GM18951 (cell line): ENCODE measurements around the gene GMFB.
A peak's percentile ranks its signal among the peaks of the same experiment; 100 is the strongest.
"Not testable (repeated sequence)": the region's sequence is repeated elsewhere in the genome, so short reads cannot be mapped to it uniquely, and the experiment has no call there.

Experiments
- POLR2A ChIP-seq: IDR thresholded peaks from 4 replicates; pipeline ENCODE4 v1.6.1; 2011; ENCODE audit warnings: mild to moderate bottlenecking; ENCODE audit not compliant: insufficient read length, insufficient read depth; ENCODE audit errors: extremely low read depth
- in situ Hi-C: fragments of 300-500 bp; cut with MboI; formaldehyde crosslinking; loops from one replicate; pipeline ENCODE4 v1.12.0; 2022; ENCODE audit warnings: low sequenced_read_pairs, mixed read lengths, inconsistent platforms; ENCODE audit not compliant: unreplicated experiment

GMFB gene

DNA sequence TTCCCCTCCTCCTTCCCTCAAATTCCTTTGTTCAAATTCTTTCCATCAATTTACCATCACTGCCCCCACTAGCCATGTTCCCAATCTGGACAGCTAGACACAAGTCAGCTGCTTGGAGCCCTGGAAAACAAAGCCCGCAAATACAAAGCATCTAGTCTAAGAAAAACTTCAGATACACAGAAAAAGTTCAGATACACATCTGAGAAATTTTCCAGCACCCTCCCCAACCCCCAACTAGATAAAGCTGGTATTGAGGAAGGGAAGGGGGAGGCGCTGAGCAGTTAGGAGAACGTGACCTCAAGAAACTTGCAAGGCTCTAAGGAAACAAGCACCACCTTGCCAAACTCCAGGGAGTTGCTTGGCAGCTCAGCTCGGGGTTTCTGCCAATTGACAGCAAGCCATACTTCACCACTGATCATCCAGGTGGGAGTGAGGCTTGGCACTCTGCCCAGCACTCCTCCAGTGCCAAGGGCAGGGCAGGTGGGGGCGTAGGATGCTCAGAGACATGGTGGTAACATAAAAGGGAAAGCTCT lies 42.6 kb downstream of the GMFB start:
- in situ Hi-C loops = no loop called here
- TF ChIP-seq POLR2A = no peak

DNA sequence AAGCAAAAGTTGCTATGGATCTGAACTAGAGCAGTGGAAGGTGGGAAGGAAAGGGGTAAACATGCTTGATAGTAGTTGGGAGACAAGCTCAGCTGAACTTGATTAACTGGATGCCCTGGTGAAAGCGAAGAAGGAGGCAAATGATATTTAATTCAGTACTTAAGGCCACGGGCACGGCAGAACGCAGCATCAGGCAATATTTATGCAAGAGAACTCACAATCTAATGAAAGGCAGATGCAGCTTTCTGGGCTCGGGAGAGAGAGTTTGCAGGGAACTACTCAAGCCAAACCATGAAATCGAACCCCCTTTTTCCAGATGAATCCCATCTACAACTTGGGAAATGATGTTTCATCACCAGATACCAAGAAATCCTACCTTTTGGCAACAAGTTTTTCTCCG lies 44.1 kb downstream of the GMFB start:
- TF ChIP-seq POLR2A = no peak
- in situ Hi-C loops = no loop called here

GRCh38 chr14:54443981-54444380 lies 44.8 kb downstream of the GMFB start:
- in situ Hi-C loops = no loop called here
- no peak for TF ChIP-seq POLR2A

GRCh38 chr14:54442961-54443360 lies 45.8 kb downstream of the GMFB start:
- in situ Hi-C loops = not testable (repeated sequence)

DNA sequence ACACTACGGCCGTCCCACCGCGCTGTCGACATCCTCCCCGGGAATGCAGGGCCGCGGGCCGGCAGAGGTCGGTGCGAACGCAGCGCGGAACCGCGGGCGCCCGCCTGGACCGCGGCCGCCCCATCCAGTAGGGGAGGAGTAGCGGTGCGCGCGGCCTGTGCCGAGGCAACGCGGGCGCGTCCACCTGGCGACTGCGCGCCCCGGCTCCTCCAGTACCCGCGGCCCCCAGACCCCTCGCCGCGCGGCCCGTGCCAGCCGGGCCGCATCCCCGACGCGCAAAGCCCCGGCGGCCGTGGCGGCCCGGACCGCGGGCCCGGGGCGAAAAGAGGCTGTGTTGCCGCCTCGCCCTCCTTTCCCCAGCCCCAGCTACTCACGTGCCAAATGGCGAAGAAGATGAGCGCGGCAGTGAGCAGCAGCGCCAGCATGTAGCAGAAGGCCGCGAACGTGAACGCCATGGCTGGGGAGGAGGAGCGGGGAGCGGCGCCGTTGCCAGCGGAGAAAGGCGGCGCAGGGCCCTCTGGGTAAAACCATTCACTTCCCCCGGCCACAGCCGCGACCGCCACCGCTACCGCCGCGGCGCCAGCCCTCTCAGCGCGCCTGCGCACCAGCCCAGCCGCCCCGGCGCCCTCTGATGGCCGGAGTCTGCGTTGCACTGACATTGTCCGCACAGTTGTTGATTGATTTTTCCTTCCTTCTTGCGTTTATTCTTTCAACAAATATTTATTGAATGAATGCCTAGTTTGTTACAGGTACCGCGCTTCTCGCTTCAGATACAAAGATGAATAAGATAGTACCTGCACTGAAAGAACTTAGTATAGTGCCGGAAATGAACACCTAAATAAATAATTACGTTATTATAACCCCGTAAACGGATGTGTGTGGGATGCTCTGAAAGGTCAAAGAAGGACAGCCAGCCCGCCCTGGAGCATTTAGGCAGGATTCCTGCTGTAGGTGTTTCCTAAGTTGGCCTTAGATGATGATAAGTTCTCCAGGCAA lies 47.6 kb downstream of the GMFB start, which contains the start of gene CNIH1:
Gene CNIH1, minus strand, starts transcription at position 502 of the 996 bp plus-strand sequence. Its CDS starts 47 bp downstream, at position 455.
- in situ Hi-C loops = no loop called here
- peak; percentile 87 for TF ChIP-seq POLR2A

GRCh38 chr14:54440476-54440872 lies 48.3 kb downstream of the GMFB start:
- in situ Hi-C loops = no loop called here
- TF ChIP-seq POLR2A = no peak

GRCh38 chr14:54440037-54440436 lies 48.7 kb downstream of the GMFB start:
- no peak for TF ChIP-seq POLR2A
- in situ Hi-C loops = no loop called here

- TF ChIP-seq POLR2A = no peak
- in situ Hi-C loops = no loop called here
Measured at GRCh38 chr14:54438703-54439102, 50.1 kb downstream of the GMFB start.

GRCh38 chr14:54437954-54438353 lies 50.8 kb downstream of the GMFB start:
- in situ Hi-C loops = not testable (repeated sequence)

DNA sequence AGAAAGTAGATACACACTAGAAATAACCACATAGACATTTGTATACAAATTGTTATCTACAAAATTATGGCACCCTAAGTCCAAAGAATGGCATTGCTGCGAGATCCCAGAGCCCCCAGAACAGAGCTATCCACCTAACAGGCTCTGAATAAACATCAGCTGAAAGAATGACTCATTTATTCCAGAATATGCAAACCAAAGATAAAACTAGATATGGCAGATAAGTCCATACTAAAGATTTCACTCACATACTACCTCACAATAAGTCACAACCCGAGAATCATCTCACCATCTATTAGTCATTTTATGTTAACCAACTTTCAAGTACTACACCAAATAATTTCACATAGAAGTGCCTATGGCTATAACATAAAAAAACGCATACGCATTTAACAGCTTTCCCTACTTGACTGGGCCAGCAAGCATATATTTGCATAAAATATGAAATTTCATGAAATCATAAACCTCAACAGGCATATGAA lies 53.2 kb downstream of the GMFB start:
- in situ Hi-C loops = no loop called here
- TF ChIP-seq POLR2A = no peak

GRCh38 chr14:54428527-54428926 lies 60.3 kb downstream of the GMFB start:
- in situ Hi-C loops = no loop called here
- TF ChIP-seq POLR2A = no peak

DNA sequence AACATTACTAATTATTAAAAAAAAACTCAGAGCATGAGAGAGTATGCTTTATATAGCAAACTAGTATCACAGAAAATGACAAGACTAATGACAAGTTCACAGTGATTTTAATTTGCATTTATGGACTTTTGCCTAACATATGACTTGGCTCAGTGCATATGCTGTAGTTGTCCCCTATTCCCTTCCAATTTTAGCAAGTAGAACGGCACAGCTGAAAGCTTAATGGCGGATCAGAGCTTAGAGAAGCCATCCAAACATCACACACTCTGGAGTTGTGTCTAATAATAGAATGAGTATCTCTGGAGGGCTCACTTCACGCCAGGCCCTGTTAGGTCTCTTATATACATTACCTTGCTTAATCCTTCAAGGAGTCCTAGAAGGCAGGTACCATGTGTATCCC lies 60.9 kb downstream of the GMFB start:
- no peak for TF ChIP-seq POLR2A
- in situ Hi-C loops = no loop called here

DNA sequence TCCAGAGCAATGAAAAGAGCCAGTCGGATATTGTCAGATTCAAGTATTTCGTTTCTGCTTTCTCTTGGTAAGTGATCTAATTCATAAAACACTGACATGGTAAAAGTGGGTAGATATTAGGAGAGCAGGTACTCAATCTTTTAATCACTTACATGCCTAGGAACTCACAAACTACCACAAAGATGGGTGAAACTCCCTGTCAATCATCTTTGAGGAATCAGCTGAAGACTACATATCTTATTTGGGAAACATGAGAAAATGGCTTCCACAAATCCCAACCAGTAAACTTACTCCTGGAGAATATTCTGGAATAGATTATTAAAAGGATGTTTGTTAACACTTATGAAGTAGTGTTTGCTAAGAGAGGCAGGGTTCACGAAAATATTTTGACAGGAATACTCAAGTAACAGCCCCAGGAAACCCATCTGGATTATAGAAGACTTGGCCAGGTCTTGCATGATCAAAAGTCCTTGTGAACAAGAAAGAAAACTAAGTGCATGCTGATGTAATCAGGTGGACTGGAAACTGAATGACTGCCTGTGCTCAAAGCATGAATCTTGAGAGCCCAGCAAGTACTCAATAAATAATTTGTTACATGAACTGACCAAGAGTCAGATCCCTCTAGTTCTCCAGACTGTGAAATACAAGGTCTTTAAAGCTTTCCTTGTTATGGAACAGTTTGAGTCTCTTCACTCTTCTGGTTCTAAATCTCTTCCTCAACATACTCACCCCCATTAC lies 63.1 kb downstream of the GMFB start:
- TF ChIP-seq POLR2A = no peak
- in situ Hi-C loops = no loop called here
